ENCODE results near the gene CMSS1.

The CMSS1 gene

GRCh38 chr3:100209169-100209568 is 391.5 kb downstream of the CMSS1 start:
- Histone ChIP-seq H3K27me3 (ENCODE audit: insufficient read depth, low read length, poor library complexity, severe bottlenecking) (no peaks in the 10 kb centered on the region), H3K36me3 (ENCODE audit: insufficient read depth, low read length) (no peaks in the 10 kb centered on the region), H3F3A (ENCODE audit: low read depth) (no peaks in the 10 kb centered on the region), H3K4me1 (ENCODE audit: insufficient read depth, low read length, poor library complexity, severe bottlenecking) (peaks cover 18% of the 10 kb centered on the region), H4K20me1 (ENCODE audit: insufficient read depth, low read length, poor library complexity, severe bottlenecking) (no peaks in the 10 kb centered on the region), H3K9me2 (replicated peaks; ENCODE audit: low read depth, low read length) (no peaks in the 10 kb centered on the region), H3K79me2 (ENCODE audit: insufficient read depth, low read length) (no peaks in the 10 kb centered on the region), H3K9ac (ENCODE audit: low read depth, low read length, poor library complexity, severe bottlenecking) (no peak overlapping the region), H2AFZ (ENCODE audit: low read length) (peak overlapping the region; percentile 77; the same call in 1 of the 2 replicates), H3K4me2 (ENCODE audit: low read depth, low read length, poor library complexity, severe bottlenecking) (no peak overlapping the region), H3K4me3 (ENCODE audit: low read length, poor library complexity, severe bottlenecking) (no peak overlapping the region), H3K9me3 (ENCODE audit: insufficient read depth, low read depth, low read length) (no peaks in the 10 kb centered on the region)
- no peak for TF ChIP-seq EZH2phosphoT487 (IDR thresholded peaks at IDR 0.05; ENCODE audit: borderline replicate concordance)
- no peak for TF ChIP-seq CTCF (conservative IDR thresholded peaks at IDR 0.05; ENCODE audit: low read length)

- H3K27me3 ChIP-seq (ENCODE audit: insufficient read depth, low read length, poor library complexity, severe bottlenecking): no peaks in the 10 kb centered on the region
- no peaks in the 10 kb centered on the region for H3F3A ChIP-seq (ENCODE audit: low read depth)
- H3K9me2 ChIP-seq (replicated peaks; ENCODE audit: low read depth, low read length): no peaks in the 10 kb centered on the region
- H3K9me3 ChIP-seq (ENCODE audit: insufficient read depth, low read depth, low read length): no peaks in the 10 kb centered on the region
- H3K4me3 ChIP-seq (ENCODE audit: low read length, poor library complexity, severe bottlenecking): peak overlapping the region; percentile 21
- peaks cover 18% of the 10 kb centered on the region for H3K4me1 ChIP-seq (ENCODE audit: insufficient read depth, low read length, poor library complexity, severe bottlenecking)
- H3K36me3 ChIP-seq (ENCODE audit: insufficient read depth, low read length): no peaks in the 10 kb centered on the region
- H3K9ac ChIP-seq (ENCODE audit: low read depth, low read length, poor library complexity, severe bottlenecking): peak overlapping the region; percentile 34
- H3K79me2 ChIP-seq (ENCODE audit: insufficient read depth, low read length): no peaks in the 10 kb centered on the region
- peak overlapping the region; percentile 58 for H3K4me2 ChIP-seq (ENCODE audit: low read depth, low read length, poor library complexity, severe bottlenecking)
- peak overlapping the region; percentile 77 for H2AFZ ChIP-seq (ENCODE audit: low read length)
- TF ChIP-seq EZH2phosphoT487 (IDR thresholded peaks at IDR 0.05; ENCODE audit: borderline replicate concordance) (no peak), CTCF (conservative IDR thresholded peaks at IDR 0.05; ENCODE audit: low read length) (no peak)
- no peaks in the 10 kb centered on the region for H4K20me1 ChIP-seq (ENCODE audit: insufficient read depth, low read length, poor library complexity, severe bottlenecking)
These were observed 392.5 kb downstream of the CMSS1 start for GRCh38 chr3:100209948-100210771.

GRCh38 chr3:100210772-100211135 is 393.1 kb downstream of the CMSS1 start:
- peak overlapping the region; percentile 58 for H3K4me2 ChIP-seq (ENCODE audit: low read depth, low read length, poor library complexity, severe bottlenecking)

More at GRCh38 chr3:100210772-100211135, 393.1 kb downstream of the CMSS1 start:
- no peak for TF ChIP-seq CTCF (conservative IDR thresholded peaks at IDR 0.05; ENCODE audit: low read length)
- TF ChIP-seq EZH2phosphoT487 (IDR thresholded peaks at IDR 0.05; ENCODE audit: borderline replicate concordance): no peak
- Histone ChIP-seq H2AFZ (ENCODE audit: low read length) (peak overlapping the region; percentile 77; the same call in 1 of the 2 replicates), H3K9ac (ENCODE audit: low read depth, low read length, poor library complexity, severe bottlenecking) (no peak overlapping the region), H3K9me3 (ENCODE audit: insufficient read depth, low read depth, low read length) (no peaks in the 10 kb centered on the region), H3K36me3 (ENCODE audit: insufficient read depth, low read length) (no peaks in the 10 kb centered on the region), H3K9me2 (replicated peaks; ENCODE audit: low read depth, low read length) (no peaks in the 10 kb centered on the region), H3F3A (ENCODE audit: low read depth) (no peaks in the 10 kb centered on the region), H3K4me1 (ENCODE audit: insufficient read depth, low read length, poor library complexity, severe bottlenecking) (peaks cover 18% of the 10 kb centered on the region), H4K20me1 (ENCODE audit: insufficient read depth, low read length, poor library complexity, severe bottlenecking) (no peaks in the 10 kb centered on the region), H3K27me3 (ENCODE audit: insufficient read depth, low read length, poor library complexity, severe bottlenecking) (no peaks in the 10 kb centered on the region), H3K79me2 (ENCODE audit: insufficient read depth, low read length) (no peaks in the 10 kb centered on the region), H3K4me3 (ENCODE audit: low read length, poor library complexity, severe bottlenecking) (peak overlapping the region; percentile 21)

Measured in Loucy (cell line).